ENCODE measurements around the gene ZBTB40.

Gene ZBTB40

GRCh38 chr1:22508991-22509390 lies 57.3 kb downstream of the ZBTB40 start:
- DNase-seq (ENCODE audit: low spot score) (no peak), ATAC-seq (ENCODE audit: low read depth) (no peak)
- H3K4me3 ChIP-seq (ENCODE audit: severe bottlenecking): no peak overlapping the region
- no peaks in the 10 kb centered on the region for H3K27me3 ChIP-seq (ENCODE audit: insufficient read depth, poor library complexity, severe bottlenecking)
- no peak overlapping the region for H3K27ac ChIP-seq (ENCODE audit: poor library complexity, severe bottlenecking)
- H3K9me3 ChIP-seq (ENCODE audit: severe bottlenecking): no peaks in the 10 kb centered on the region
- no peaks in the 10 kb centered on the region for H3K4me1 ChIP-seq (ENCODE audit: insufficient read depth, poor library complexity, severe bottlenecking)
- no peak for TF ChIP-seq CTCF (IDR thresholded peaks at IDR 0.05; ENCODE audit: poor library complexity, severe bottlenecking)
- H3K36me3 ChIP-seq (ENCODE audit: low read depth): peaks cover 76% of the 10 kb centered on the region

- H3K4me1 ChIP-seq (ENCODE audit: insufficient read depth, poor library complexity, severe bottlenecking): no peaks in the 10 kb centered on the region
- peaks cover 76% of the 10 kb centered on the region for H3K36me3 ChIP-seq (ENCODE audit: low read depth)
- no peak for TF ChIP-seq CTCF (IDR thresholded peaks at IDR 0.05; ENCODE audit: poor library complexity, severe bottlenecking)
- ATAC-seq (ENCODE audit: low read depth) (no peak), DNase-seq (ENCODE audit: low spot score) (no peak)
- no peaks in the 10 kb centered on the region for H3K27me3 ChIP-seq (ENCODE audit: insufficient read depth, poor library complexity, severe bottlenecking)
- H3K27ac ChIP-seq (ENCODE audit: poor library complexity, severe bottlenecking): no peak overlapping the region
- no peaks in the 10 kb centered on the region for H3K9me3 ChIP-seq (ENCODE audit: severe bottlenecking)
- H3K4me3 ChIP-seq (ENCODE audit: severe bottlenecking): no peak overlapping the region
These were observed 58.2 kb downstream of the ZBTB40 start for GRCh38 chr1:22509815-22510214.

- H3K9me3 ChIP-seq (ENCODE audit: severe bottlenecking): no peaks in the 10 kb centered on the region
- no peak for DNase-seq (ENCODE audit: low spot score)
- no peak for TF ChIP-seq CTCF (IDR thresholded peaks at IDR 0.05; ENCODE audit: poor library complexity, severe bottlenecking)
- no peaks in the 10 kb centered on the region for H3K27me3 ChIP-seq (ENCODE audit: insufficient read depth, poor library complexity, severe bottlenecking)
- no peak overlapping the region for H3K4me3 ChIP-seq (ENCODE audit: severe bottlenecking)
- peaks cover 66% of the 10 kb centered on the region for H3K36me3 ChIP-seq (ENCODE audit: low read depth)
- H3K27ac ChIP-seq (ENCODE audit: poor library complexity, severe bottlenecking): no peak overlapping the region
- H3K4me1 ChIP-seq (ENCODE audit: insufficient read depth, poor library complexity, severe bottlenecking): no peaks in the 10 kb centered on the region
- ATAC-seq (ENCODE audit: low read depth): no peak
These were observed 61.2 kb downstream of the ZBTB40 start for GRCh38 chr1:22512873-22513272.

GRCh38 chr1:22516906-22517571 lies 65.4 kb downstream of the ZBTB40 start:
- DNase-seq (ENCODE audit: low spot score) (no peak), ATAC-seq (ENCODE audit: low read depth) (no peak)
- peaks cover 38% of the 10 kb centered on the region for H3K36me3 ChIP-seq (ENCODE audit: low read depth)
- no peaks in the 10 kb centered on the region for H3K27me3 ChIP-seq (ENCODE audit: insufficient read depth, poor library complexity, severe bottlenecking)
- no peaks in the 10 kb centered on the region for H3K9me3 ChIP-seq (ENCODE audit: severe bottlenecking)
- no peak overlapping the region for H3K27ac ChIP-seq (ENCODE audit: poor library complexity, severe bottlenecking)
- H3K4me1 ChIP-seq (ENCODE audit: insufficient read depth, poor library complexity, severe bottlenecking): no peaks in the 10 kb centered on the region
- no peak overlapping the region for H3K4me3 ChIP-seq (ENCODE audit: severe bottlenecking)
- TF ChIP-seq CTCF (IDR thresholded peaks at IDR 0.05; ENCODE audit: poor library complexity, severe bottlenecking): no peak

GRCh38 chr1:22517956-22518355 lies 66.3 kb downstream of the ZBTB40 start:
- H3K27ac ChIP-seq (ENCODE audit: poor library complexity, severe bottlenecking): no peak overlapping the region
- ATAC-seq (ENCODE audit: low read depth) (no peak), DNase-seq (ENCODE audit: low spot score) (no peak)
- no peaks in the 10 kb centered on the region for H3K27me3 ChIP-seq (ENCODE audit: insufficient read depth, poor library complexity, severe bottlenecking)
- H3K4me3 ChIP-seq (ENCODE audit: severe bottlenecking): no peak overlapping the region
- TF ChIP-seq CTCF (IDR thresholded peaks at IDR 0.05; ENCODE audit: poor library complexity, severe bottlenecking): no peak
- no peaks in the 10 kb centered on the region for H3K4me1 ChIP-seq (ENCODE audit: insufficient read depth, poor library complexity, severe bottlenecking)
- H3K36me3 ChIP-seq (ENCODE audit: low read depth): peaks cover 35% of the 10 kb centered on the region
- no peaks in the 10 kb centered on the region for H3K9me3 ChIP-seq (ENCODE audit: severe bottlenecking)

Measured in RWPE2 (cell line).